Measurements from ENCODE around the gene NTNG1.

The NTNG1 gene

GRCh38 chr1:107525145-107525544 lies 384.3 kb downstream of the NTNG1 start:
- no peak for ATAC-seq

- no peak for ATAC-seq
Measured at GRCh38 chr1:107525961-107526360, 385.1 kb downstream of the NTNG1 start.

GRCh38 chr1:107526524-107527198 lies 385.8 kb downstream of the NTNG1 start:
- no peak for ATAC-seq

- peak in 1 of 2 donors; percentile 36 for ATAC-seq
Measured at GRCh38 chr1:107529511-107530149, 388.8 kb downstream of the NTNG1 start.

- no peak for ATAC-seq
Measured at GRCh38 chr1:107530543-107530942, 389.7 kb downstream of the NTNG1 start.

GRCh38 chr1:107531065-107531908 lies 390.4 kb downstream of the NTNG1 start:
- no peak for ATAC-seq

GRCh38 chr1:107532318-107532717 lies 391.5 kb downstream of the NTNG1 start:
- no peak for ATAC-seq
